NOMO-1 treated with DMSO at 0.1 percent for 48 hours (cell line): ENCODE data around the gene CD38.
"Not testable (repeated sequence)": the region's sequence is repeated elsewhere in the genome, so short reads cannot be mapped to it uniquely, and the experiment has no call there.

ENCODE experiments used
- DNase-seq: peaks from one replicate; lab custom pipeline; 2025; ENCODE audit not compliant: unreplicated experiment; lab: John Stamatoyannopoulos, UW

The CD38 gene

GRCh38 chr4:15794905-15795304 is 16.8 kb downstream of the CD38 start:
- peak; percentile 31 for DNase-seq

- DNase-seq: no peak
These were observed 19.2 kb downstream of the CD38 start for GRCh38 chr4:15797320-15797719.

DNA sequence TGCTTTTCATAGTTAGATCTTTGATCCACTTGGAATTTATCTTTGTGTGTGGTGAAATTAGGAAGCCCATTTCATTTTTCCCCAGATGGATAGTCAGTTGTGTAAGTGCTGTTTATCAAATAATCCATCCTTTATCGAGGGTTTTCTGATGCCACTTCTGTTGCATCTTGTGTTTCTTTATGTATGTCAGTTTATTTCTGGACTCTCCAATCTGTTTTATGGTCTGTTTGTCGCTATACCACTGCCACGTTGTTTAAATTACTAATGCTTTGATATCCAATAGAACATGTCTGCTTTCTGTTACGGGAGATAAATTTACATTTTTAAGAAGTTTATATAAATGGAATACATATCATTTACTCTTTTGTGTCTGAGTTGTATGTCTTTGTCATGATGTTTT is 21.0 kb downstream of the CD38 start:
- no peak for DNase-seq

DNA sequence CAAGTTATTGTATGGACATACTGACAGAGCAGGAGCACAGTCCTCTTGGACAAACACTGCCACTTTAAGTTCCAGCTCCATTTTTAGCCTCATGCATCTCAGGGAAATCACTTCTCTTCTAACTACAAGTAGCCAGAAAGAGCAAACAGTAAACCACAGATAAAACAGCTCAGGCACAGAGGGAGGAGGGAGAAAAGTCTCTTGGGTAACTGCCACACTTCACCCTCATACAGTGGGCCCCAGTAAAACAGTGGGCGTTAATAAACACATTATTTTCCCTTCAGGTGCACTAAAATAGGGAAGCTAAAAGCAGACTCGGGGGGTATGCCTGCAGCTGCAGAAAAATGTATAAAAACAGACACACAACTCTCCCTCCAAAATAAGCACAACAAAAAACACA is 21.6 kb downstream of the CD38 start:
- no peak for DNase-seq

GRCh38 chr4:15802497-15802896 is 24.4 kb downstream of the CD38 start:
- DNase-seq: not testable (repeated sequence)

GRCh38 chr4:15805583-15806517 is 27.7 kb downstream of the CD38 start:
- DNase-seq: peak; percentile 74

GRCh38 chr4:15809058-15809457 is 30.9 kb downstream of the CD38 start:
- peak; percentile 94 for DNase-seq

- DNase-seq: no peak
These were observed 31.3 kb downstream of the CD38 start for GRCh38 chr4:15809466-15809865.

DNA sequence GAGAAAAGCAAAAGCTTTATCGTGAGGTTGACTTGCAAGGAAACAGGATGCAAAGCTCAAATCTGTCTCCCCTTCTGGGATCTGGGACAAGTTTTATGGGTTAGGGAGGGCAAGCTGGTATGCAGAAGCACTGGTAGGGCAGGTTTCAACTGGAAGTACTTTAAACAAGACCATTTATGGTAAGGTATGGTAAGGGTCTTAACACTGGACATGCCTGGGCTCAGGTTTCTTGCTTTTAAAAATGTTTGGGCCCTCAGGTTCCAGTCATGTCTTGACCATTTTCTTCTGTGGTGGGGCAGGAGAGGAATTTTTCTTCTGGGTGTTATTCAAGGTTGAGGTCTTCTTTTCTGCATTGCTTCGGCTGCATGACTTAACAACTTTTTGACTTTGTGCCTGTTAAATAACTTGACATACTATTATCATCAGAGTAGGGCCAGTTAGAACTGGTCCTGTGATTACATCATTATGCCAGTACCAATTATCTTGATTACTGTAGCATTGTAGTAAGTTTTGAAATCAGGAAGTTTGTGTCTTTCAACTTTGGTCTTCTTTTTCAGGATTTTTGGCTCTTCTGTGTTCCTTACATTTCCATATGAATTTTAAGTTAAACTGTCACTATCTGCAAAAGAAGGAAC is 33.7 kb downstream of the CD38 start:
- DNase-seq: peak; percentile 90

DNA sequence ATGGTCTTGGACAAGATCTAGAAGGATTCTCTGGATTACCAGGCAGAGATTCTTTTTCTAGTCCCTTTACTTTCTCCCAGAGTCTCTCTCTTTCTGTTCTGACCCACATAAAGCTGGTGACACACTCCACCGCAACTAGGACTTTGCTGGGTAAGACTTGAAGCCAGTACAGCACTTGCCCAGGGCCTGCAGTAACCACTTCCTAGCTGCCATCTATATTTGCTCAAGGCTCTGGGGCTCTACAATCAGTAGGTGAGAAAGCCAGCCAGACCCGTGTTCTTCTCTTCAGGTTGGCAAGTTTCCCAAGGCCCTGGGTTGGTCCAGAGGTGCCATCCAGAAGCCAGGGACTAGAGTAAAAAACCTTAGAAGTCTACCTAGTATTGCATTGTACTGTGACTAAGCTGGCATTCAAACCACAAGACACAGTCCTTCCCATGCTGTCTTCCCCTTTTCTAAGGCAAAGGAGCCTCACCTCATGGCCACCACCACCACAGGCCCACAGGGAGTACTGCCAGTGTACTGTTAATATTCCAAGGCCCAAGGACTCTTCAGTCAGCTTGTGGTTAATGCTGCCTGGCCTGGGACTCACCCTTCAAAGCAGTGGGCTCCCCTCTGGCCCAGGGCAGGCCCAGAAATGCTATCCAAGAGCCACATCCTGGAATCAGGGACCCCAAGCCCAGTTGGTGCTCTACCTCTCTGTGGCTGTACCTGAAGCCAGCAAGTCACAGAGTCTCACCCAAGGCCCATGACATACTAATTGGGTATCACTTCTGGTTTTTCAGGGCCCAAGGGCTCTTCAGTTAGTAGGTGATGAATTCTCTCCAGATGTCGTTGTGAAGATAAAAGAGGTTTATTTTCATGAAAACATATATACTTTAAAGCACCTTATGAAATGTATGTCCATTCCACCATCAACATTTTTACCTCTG is 54.7 kb downstream of the CD38 start:
- DNase-seq: peak; percentile 77

- no peak for DNase-seq
These were observed 55.7 kb downstream of the CD38 start for GRCh38 chr4:15833801-15834200.

- DNase-seq: no peak
These were observed 58.2 kb downstream of the CD38 start for GRCh38 chr4:15836362-15836761.

DNA sequence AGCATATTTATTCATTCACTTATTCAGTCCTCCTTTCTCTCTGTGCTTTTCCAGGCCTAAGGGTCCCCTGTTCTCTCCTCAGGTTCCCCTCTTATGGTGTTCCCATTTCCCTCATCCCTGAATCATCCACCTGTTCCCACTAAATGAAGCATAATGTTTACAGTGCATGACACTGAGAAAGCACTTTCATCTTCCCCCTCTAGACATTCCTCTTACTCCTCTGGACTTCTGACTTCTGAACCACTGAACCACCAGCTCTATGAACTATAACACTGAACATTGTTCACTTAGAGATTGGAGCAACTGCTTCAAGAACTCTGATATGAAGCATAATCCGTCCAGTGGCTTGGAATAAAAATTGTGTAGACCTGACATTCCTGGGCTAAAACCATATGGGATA is 59.5 kb downstream of the CD38 start:
- DNase-seq: no peak

DNA sequence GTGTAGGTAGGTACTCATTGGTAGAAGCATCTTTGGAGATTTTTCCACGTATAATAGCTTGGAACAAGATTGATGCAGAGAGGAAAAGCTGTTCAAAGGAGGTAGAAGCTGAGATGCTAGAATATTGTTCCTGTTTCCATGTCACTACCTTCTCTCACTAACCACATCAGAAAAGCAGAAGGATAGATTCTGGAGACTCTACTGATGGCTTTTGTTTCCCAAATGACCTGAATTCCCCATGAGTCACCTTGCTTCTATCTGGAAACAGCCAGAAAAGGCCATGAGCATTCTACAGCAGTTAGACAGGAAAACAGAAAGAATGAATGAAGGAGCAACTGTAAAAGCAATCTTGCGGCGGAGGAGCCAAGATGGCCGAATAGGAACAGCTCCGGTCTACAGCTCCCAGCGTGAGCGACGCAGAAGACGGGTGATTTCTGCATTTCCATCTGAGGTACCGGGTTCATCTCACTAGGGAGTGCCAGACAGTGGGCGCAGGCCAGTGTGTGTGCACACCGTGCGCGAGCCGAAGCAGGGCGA is 63.1 kb downstream of the CD38 start:
- DNase-seq: not testable (repeated sequence)

DNA sequence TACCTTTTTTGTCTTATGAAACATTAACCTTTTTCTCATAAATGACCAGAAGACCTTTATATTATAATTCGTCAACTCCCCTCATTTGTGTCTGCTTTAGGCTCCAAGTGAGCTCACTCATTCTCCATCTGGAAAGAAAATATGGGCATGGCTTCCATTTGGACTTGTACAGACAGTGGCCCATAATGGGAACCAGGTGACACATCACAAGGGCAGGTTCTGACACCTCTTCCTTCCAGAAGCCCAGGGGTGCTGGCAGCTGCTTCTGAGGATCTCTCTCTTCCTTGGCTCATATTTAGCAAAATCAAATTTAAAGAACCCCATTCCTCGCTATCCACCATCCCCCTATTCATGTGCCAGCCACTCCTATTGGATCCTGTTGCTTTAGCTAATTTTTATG is 69.6 kb downstream of the CD38 start:
- DNase-seq: no peak

DNA sequence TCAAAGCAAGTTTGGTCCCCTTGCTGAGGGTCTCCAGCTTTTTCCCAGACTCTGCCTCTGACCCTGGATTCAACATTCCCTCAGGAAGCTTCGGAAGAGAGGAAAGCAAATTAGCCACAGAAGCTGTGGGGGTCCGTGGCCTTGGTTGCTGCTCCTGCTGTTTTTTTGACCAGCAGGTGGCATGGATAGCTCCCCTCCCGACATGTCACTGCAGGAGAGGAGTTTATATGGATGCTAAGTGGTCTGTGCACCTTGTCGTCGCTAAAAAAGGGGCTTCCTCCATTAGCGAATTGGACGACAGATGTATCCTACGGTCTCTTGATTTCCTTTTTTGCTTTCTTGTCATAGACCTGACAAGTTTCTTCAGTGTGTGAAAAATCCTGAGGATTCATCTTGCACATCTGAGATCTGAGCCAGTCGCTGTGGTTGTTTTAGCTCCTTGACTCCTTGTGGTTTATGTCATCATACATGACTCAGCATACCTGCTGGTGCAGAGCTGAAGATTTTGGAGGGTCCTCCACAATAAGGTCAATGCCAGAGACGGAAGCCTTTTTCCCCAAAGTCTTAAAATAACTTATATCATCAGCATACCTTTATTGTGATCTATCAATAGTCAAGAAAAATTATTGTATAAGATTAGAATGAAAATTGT is 70.2 kb downstream of the CD38 start:
- no peak for DNase-seq

GRCh38 chr4:15851969-15852368 is 73.8 kb downstream of the CD38 start:
- no peak for DNase-seq

DNA sequence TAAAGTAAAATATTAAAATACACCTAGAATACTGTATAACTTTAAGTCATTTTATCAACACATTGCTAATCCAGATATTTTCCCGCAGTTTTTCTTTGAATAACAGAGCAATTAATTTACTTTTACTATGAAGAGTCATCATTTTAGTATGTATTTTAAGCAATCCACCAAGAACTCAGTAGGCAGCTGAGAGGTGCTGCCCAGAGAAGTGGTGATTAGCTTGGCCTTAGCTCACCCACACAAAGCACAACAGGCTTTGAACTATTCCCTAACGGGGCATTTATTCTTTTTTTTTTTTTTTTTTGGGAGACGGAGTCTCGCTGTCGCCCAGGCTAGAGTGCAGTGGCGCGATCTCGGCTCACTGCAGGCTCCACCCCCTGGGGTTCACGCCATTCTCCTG is 74.4 kb downstream of the CD38 start:
- DNase-seq: no peak

- no peak for DNase-seq
These were observed 75.2 kb downstream of the CD38 start for GRCh38 chr4:15853345-15853744.

DNA sequence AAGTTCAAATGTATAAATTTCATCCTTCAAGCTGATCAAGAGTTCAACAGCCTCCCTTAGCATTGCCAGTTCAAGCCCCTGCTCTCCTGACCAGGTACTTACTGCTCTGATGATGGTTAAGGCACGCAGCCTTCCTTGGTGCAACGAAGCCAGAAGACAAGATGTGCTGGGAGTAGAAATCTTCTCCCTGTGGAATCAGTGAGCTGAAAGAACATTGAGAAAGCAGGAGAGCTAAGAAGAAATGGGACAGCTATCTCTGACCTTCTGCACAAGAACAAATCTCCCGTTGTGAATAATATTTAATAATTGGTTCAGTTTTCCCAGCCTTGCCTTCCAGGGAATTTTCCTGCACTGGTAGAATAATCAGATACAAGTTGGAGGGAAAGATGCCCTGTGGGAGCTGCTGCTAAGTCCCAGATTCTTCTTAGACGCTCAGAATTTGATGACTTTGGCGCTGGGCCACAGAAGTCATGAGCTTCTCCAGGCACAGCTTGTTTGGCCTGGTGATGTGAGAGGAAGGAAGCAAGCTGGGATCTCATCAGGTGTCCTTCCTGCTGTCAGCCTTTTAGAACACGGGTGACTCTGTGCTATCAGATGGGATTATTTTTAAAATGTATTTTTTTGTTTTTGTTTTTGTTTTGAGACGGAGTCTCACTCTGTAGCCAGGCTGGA is 77.8 kb downstream of the CD38 start:
- no peak for DNase-seq
